SK-N-DZ (cell line): ENCODE measurements around the gene TPM4.
"Not testable (repeated sequence)": the region's sequence is repeated elsewhere in the genome, so short reads cannot be mapped to it uniquely, and the experiment has no call there.

Source experiments
- DNase-seq: peaks from one replicate; pipeline ENCODE4 v3.0.0-alpha.2; 2015; ENCODE audit warnings: low spot score

The TPM4 gene

DNA sequence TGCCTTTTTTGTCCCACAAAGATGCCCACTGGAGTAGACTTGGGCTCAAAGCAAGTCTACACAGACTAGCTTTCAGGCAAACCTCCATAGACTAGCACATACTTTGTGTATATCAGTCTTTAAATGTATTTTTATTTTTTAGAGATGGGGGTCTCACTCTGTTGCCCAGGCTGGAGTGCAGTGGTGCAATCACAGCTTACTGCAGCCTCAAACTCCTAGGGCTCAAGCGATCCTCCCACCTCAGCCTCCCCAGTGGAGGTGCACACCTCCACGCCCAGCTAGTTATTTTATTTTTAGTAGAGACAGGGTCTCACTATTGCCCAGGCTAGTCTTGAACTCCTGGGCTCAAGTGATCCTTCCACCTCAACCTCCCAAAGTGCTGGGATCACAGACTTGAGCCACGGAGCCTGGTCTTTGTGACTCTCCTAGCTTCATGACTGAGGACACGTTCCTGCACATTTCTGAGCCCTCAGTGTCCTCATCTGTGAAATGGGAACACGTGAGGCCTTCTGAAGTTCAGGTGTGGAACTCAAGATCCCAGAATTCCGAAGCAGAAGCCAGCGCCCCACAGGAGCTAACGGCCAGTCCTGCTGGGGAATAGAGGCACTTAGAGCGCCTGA, 5.1 kb upstream of the TPM4 start:
- no peak for DNase-seq

DNA sequence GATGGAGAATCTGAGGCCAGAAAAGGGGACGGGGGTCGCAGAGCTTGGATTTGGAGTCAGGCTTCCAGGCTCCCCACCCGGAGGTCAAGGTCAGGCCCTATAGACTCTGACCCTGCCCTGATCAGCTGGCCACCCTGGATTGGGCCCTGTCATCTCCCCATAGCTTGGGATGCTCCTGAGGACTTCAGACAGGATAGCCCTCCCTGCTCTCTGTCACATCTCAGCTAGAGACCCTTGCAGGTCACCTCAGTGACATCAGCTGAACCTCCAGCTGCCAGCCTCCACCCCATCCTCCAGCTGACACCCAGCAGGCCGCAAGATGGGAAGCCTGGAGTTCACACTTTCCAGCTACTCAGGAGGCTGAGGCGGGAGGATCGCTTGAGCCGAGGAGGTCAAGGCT, 2.8 kb upstream of the TPM4 start:
- no peak for DNase-seq

DNA sequence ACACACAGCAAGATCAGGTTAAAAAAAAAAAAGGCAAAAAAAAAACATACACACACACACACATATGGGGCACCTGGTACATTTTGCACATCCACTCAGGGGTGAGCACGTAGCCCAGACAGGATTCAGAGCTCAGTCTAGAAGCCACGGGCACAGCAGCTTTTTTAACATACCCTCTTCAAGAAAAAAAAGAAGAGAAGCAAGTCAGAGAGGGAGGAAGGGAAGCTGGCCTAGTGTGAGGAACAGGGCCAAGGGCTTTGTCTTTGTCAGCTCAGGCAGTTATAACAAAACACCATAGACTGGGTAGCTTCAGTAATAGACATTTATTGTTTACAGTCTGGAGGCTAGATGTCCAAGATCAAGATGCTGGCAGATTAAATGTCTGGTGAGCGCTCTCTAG, 2.3 kb upstream of the TPM4 start:
- DNase-seq = no peak

DNA sequence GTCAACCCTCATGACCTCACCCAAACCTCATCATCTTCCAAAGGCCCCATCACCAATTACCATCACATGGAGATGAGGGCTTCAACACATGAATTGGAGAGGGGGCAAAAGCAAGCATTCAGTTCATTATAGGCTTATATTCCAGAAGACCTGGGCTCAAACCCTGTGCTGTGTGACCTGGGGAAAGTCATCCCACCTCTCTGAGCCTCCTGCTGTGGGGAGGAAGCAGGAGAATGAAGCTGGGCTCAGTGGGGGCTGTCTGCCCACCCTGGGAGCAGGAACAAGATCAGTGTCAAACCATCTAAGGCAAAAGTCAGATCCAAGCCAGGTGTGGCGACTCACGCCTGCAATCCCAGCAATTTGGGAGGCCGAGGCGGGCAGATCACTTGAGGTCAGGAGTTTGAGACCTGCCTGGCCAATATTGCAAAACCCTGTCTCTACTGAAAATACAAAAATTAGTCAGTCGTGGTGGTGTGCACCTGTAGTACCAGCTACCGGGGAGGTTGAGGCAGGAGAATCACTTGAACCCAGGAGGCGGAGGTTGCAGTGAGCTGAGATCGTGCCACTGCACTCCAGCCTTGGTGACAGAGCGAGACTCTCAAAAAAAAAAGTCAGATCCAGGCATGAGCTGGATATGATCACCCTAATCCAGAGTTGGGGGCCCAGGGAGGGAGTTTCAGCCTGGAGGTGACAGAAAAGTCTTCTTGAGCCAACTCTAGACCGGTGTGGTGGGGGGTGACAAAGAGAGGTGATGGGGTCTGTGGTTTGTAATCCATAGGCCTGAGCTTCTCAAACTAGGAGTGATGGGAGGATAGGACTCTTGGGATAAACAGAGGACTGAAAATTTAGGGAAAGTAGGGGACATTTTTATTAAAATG, 1.6 kb upstream of the TPM4 start:
- DNase-seq = no peak

DNA sequence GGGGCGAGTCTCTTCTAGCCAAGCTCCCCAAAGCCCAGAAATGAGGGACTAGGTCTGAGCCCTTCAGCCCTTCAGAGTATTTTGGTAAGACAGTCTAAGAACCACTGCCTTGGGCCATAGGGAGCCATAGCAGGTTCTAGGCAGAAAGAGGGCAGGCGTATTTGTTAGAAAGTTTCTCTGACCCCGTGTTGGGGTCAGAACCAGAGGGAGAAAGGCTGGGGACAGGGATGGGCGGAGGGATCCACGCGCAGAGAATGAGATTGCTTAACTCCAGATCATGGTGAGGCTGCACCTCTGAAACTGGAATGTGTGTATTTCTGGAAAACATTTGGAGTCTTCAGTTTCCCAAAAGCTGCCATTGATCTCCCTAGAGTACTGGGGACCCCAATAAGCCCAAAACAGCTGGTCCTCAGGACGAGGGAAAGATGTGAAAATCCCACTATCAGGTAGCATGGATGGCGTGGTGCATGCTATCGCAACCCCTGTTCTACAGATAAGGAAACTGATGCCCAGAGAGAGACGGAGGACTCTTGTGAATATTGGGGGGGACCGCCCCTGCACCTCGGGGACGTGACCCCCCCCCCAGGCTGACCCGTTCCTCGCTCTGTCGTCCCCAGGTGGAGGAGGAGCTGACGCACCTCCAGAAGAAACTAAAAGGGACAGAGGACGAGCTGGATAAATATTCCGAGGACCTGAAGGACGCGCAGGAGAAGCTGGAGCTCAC, 703 bp upstream of the TPM4 start:
- no peak for DNase-seq

DNA sequence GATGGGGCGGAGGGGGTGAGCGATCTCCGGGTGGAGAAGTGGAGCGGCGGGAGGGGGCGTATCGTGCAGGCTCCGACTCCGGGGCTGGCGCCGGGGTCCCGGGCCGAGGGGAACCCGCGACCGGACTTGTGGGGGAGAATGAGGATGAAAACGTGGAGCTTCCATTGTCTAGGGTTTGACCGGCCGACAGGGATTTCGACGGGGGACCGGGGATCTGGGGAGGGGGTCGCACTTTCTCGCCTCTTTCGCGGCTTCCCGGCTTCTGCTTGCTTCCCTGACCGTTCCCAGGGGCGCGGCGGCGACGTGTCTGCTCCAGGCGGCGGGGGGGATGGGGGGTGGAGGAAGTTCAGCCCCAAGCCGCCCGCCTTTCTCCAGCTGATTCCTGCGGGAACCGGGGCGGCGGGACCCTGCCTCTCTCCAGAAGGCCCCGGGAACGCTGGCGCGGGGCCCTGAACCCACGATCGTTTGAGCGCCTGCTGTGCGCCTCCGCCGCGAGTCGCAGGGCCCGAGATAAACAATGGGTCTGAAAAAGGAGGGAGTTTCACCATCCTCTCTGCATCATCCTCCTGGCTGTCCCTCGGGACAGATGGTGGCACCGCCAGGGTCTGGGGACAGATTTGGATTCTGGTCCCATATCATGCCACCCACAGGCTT, 790 bp downstream of the TPM4 start:
- peak; percentile 38 for DNase-seq

DNA sequence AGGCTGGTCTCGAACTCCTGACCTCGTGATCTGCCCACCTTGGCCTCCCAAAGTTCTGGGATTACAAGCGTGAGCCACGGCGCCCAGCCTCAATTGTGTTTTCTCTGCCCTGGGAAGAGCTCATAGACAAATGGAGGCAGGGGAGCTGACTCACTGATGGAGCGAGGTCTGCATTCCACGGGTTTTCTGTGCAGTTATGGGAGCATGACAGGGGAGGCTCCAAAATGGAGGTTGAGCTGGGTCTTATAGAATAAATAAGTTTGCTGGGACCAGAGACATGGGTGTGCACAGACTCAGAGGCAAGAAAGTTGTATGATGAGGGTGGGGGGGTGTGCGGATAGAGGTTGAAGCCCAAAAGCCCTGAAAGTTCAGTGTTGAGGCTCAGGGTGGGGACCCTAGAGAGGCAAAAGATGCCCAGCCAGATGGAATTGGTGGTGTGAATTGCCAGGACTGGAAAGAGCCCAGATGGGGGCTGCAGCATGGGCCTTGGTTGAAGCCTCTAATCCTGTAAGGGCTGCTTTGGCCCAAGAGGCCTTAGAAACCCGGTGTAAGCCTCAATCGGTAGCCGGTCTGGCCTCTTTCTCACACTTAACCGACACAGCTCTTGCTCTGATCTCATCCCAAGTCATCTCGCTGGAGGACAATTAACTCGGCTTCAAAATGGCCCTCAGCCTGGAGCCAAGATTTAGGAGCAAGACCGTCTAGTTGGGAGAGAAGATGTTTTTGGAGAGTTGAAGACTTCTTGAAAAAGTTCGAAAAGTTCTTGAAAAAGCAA, 1.9 kb downstream of the TPM4 start:
- DNase-seq = no peak

DNA sequence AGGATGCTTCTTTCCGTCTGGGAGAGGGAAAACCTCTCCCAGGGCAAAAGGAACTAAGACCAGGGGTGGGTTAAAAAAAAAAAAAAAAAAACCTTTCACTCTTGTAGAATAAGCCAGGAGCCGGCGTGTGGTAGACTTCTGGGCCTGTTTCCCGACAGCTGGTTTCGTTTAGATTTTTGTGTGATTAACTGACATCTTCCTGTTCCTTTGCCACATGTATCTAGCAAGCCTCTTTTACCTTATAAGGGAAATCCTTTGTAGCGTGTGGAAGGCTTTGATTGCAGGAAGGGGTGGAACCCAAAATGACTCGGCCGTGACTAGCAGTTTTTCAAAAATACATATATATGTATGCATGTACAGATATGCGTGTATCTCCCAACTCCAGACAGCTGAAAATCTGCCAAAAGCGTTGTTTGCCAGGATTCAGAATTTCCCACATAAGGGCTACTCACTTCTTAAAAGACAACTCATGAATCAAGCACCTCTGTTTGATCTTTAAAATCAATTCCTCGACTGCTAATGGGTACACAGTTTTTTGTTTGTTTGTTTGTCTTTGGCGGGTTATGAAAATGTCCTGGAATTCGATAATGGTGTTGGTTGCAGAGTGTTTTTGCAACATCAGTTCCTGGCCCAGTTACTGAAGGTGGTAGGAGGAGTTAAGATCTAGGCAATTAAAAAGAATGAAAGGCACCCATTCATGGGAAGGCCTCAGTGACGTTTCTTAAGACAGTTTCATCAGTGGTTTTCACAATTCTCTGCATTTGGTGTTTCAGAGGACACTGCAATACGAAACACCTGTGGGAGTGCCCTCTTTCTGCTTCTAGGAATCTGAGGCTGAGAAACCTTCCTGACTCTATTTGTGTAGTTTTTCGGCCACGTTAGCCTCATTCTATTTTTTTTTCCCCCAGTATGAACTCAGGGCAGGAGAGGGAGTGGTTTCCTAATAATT, 2.7 kb downstream of the TPM4 start:
- DNase-seq = peak; percentile 88

DNA sequence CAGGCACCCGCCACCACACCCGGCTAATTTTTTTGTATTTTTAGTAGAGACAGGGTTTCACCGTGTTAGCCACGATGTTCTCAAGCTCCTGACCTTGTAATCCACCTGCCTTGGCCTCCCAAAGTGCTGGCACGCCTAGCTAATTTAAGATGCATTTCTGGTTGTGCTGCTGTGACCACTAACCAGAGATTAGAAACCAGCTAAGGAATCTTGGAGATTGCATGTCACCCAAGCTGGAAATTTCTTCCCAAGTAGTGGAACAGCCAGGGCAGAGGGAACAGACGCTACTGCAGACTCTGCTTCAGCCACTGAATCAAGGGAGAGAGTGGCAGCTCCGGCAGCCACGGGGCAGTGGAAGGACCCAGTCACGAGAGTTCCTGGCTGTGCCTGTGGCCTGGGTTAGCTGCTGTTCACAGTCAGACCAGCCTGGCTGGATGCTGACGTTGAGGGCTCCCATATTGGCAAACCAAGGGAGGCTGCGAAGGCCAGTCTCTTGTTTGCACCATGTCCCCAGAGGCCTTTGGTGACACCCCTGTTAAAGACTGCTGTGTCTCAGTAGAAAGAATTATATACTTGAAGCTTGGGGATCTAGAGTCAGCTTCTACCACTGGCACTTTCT, 7.9 kb downstream of the TPM4 start:
- no peak for DNase-seq

DNA sequence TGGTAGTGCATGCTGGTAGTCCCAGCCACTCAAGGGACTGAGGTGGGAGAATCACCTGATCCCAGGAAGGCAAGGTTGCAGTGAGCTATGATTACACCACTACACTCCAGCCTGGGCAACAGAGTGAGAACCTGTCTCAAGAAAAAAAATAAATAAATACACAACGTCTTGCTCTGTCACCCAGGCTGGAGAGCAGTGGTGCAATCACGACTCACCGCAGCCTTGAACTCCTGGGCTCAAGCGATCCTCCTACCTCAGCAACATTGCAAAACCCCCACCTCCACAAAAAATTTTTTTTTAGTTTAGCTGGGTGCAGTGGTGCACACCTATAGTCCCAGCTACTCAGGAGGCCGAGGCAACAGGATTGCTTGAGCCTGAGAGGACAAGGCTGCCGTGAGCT, 8.8 kb downstream of the TPM4 start:
- DNase-seq = no peak

DNA sequence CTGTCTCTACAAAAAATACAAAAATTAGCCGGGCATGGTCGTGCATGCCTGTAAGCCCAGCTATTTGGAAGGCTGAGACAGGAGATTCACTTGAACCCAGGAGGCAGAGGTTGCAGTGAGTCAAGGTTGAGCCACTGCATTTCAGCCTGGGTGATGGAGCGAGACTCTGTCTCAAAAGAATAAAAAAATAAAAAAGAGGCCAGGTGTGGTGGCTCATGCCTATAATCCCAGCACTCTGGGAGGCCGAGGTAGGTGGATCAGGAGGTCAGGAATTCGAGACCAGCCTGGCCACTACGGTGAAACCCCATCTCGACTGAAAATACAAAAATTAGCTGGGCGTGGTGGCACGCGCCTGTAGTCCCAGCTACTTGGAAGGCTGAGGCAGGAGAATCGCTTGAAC, 11.1 kb downstream of the TPM4 start:
- not testable (repeated sequence) for DNase-seq

DNA sequence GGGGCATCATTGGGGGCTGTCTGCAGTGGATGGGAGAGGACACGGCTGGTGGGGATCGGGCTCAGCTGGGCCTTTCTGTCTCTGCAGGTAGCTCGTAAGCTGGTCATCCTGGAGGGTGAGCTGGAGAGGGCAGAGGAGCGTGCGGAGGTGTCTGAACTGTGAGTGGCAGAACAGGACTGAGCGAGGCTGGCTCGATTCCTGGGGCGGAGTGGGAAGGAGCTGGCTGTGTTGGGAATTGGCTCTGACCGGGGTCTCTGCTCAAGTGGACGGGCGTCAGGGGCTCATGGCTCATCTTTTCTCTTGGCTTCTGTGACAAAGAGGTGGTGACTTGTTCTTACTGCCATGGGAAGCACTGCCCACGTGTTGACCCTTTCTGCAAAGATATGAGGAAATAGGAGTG, 11.6 kb downstream of the TPM4 start:
- DNase-seq = no peak

DNA sequence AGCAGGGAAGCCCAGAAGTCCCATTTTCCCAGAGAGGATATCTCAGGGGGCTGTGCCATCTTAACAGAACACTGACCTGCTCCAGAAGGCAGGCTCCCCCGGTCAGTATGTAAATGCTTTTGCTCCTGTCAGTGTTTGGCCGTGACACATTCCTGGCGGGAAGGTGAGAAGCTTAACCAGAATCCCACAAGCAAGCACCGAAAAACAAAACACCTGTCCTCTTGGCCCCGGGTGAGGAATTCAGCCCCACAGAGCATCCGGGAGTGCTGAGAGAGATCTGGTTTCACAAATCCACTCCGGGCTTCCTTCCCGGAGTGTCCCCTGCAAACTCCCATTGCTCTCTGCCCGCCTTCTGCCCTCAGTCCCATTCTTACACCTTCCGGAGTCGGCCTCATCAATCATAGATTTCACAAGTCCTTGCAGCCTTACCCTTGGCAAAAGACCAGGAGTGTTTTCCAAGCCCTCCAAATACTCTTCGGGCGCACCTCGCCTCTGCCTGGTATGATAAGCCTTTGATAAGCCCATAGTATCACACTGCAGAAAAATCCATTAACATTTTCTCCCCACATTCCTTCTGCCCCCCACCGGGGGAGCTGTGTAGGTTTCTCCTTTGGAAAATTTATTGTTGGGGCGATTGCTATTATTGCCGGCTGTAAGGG, 12.2 kb downstream of the TPM4 start:
- DNase-seq = no peak

DNA sequence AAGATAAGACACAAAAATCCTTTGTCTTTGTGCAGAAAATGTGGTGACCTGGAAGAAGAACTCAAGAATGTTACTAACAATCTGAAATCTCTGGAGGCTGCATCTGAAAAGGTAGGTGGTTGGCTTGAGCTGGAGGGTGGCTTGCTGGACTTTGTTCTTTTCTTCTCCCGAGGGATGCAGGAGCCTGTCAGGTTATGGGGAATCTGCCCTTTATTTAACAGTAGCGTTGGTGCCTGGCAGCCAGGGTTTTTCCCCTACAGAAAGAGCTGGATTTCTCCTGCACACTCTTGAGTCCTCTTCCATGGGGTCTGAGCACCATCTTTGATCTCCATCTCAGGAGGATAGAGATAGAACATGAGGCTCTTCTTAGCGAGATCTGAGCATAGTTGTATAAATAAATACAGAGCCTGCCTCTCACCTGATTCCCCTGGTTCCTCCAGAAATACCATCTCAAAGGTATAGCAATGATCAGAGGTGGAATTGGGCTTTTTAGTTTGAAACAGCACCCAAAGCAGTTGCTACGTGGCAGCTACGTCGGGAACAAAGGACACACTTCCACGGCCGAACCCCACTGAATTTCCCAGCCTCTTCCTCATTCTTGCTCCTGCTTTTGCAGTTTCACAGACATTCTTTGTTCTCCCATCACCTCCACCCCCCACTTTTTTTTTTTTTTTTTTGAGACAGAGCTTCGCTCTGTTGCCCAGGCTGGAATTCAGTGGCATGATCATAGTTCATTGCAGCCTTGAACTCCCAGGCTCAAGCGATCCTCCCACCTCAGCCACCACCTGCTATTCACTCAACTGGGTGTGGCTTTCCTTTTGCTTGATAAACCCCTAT, 12.9 kb downstream of the TPM4 start:
- DNase-seq = no peak

DNA sequence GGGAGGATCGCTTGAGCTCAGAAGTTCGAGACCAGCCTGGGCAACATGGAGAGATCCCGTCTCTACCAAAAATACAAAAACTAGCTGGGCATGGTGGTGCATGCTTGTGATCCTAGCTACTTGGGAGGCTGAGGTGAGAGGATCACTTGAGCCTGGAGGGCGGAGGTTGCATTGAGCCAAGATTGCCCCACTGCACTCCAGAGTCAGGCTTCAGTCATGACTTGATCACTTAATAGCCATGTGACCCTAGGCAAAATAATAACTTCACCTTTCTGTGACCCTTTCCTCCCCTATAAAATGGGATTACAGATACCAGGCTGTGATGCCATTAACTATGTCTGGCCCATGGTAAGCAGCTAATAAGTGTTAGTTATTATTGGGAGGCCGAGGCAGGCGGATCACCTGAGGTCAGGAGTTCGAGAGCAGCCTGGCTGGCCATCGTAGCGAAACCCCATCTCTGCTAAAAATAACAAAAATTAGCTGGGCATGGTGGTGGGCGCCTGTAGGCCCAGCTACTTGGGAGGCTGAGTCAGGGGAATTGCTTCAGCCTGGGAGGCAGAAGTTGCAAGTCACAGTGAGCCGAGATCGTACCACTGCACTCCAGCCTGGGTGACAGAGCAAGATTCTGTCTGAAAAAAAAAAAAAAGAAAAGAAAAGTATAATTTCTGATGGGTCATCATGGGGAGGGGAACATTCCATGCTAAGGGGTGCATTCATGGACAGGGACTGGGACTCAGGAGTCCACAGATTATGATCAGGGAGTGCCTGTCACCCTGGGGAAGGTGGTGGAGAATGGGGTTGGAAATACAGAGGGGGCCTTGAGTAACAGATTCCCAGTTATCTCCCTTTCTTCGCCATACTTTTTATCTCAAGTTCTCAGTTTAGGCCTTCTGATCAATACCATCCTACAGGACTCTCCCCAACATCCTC, 15.5 kb downstream of the TPM4 start:
- DNase-seq = no peak

DNA sequence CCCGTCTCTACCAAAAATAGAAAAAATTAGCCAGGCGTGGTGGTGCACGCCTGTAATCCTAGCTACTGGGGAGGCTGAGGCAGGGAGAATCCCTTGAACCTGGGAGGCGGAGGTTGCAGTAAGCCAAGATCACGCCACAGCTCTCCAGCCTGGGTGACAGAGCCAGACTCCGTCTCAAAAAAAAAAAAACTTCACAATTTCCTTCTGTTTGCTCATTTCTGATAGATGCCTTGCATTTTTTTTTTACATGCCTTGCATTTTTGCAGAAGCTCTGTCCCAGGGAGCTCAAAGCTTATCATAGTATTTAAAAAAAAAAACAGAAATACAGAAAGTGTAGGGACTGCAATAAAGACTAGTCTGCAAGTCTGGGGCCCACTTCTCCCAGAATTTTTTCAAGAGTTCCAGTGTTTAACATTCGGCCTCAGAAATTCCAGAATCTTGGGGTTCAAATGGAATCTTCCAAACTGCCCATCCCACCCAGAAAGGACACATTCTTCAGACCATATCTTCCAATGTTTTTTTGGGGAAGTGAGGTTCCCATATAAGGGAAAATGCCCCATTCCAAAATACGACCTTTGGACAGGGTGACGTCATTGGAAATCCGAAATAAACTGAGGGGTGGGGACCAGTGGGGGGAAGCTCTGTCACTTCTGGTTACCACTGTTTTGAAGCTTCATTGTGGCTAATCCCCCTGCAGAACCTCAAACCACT, 18.2 kb downstream of the TPM4 start:
- DNase-seq = no peak
